Activated T-cell treated with anti-CD3 and anti-CD28 coated beads, Interleukin-2, amount 50 U/mL, for 4 hours (primary cell): ENCODE measurements around the gene PPIF. TPM values are rescaled to one million over a fixed set of nuclear protein-coding genes. Genes with fewer than 3 reads are reported as not detected.
A peak's percentile ranks its signal among the peaks of the same experiment; 100 is the strongest.

Experiments used
- ATAC-seq, 2 donors: fragments of 200-7000 bp; cut with Tn5 transposase; one replicate each; pipeline ENCODE4 v1.10.0; 2021
- DNase-seq: peaks from one replicate; pipeline ENCODE4 v3.0.0-alpha.2; 2020
- H3K27me3 Mint-ChIP-seq: one replicate; pipeline ENCODE4 v1.8.0; 2021; ENCODE audit warnings: low read depth, mixed read lengths
- H3K36me3 Mint-ChIP-seq: one replicate; pipeline ENCODE4 v1.8.0; 2022; ENCODE audit warnings: mixed read lengths; ENCODE audit not compliant: insufficient read depth
- H3K4me1 Mint-ChIP-seq: one replicate; pipeline ENCODE4 v1.8.0; 2021; ENCODE audit warnings: low read depth, mixed read lengths
- H3K4me3 Mint-ChIP-seq: one replicate; pipeline ENCODE4 v1.8.0; 2021; ENCODE audit warnings: mild to moderate bottlenecking, moderate library complexity, mixed read lengths
- H3K9me3 Mint-ChIP-seq: one replicate; pipeline ENCODE4 v1.8.0; 2021; ENCODE audit warnings: mixed read lengths
- total RNA-seq, 3 donors: library from RNA; stranded (reverse); gene quantifications; one replicate each; pipeline ENCODE4 v1.2.1, GENCODE V29; 2021

The PPIF gene
- total RNA-seq, result 100 to 1,000 TPM; 199 to 232 (median 203) TPM

GRCh38 chr10:79347226-79347893 lies at the start of gene PPIF:
PPIF (plus strand) TSS chr10:79347469; CDS start chr10:79347549, 80 bp downstream.
- ATAC-seq (peak; percentile 88 to 93), DNase-seq (peak; percentile 95)
- H3K9me3 Mint-ChIP-seq, result no peaks in the 10 kb centered on the region
- peak within 1 kb of the TSS; percentile 88 for H3K4me3 Mint-ChIP-seq
- peaks cover 17% of the 10 kb centered on the region for H3K36me3 Mint-ChIP-seq
- H3K27me3 Mint-ChIP-seq, result no peaks in the 10 kb centered on the region
- H3K4me1 Mint-ChIP-seq, result peaks cover 30% of the 10 kb centered on the region

DNA sequence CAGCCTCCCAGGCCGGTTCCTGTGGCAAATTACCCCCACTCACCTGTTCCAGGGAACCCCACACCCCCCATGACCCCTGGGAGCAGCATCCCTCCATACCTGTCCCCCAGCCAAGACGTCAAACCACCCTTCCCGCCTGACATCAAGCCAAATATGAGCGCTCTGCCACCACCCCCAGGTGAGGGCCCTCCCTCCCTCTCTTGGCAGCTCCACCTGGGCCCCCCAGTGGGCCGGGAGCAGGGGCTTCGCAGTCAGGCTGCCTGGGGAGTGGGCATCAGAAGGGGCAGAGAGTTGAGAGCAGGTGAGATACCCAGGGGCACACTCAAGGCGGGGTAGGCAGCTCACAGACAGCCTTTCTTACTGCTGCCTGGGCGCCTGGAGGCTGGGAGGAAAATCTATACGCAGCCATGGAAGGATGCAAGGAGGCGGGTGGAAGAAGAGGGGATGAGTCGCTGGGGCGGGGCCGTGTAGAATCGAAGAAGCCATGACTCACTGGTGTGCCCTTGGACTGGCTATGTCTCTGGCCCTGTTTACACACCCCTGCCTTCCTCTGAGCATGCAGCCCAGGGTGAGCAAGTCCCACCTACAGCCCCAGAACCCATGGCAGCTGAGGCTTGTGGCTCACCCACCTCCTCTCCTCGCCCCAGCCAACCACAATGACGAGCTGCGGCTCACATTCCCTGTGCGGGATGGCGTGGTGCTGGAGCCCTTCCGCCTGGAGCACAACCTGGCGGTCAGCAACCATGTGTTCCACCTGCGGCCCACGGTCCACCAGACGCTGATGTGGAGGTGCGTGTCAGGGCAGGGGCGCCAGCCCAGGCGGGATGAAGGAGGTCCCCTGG lies 48.6 kb upstream of the PPIF start:
- DNase-seq (peak; percentile 34), ATAC-seq (peak; percentile 78 to 84)
- Mint-ChIP-seq H3K4me3 (no peak overlapping the region), H3K4me1 (peaks cover 6% of the 10 kb centered on the region), H3K36me3 (peaks cover 33% of the 10 kb centered on the region), H3K27me3 (no peaks in the 10 kb centered on the region), H3K9me3 (no peaks in the 10 kb centered on the region)

DNA sequence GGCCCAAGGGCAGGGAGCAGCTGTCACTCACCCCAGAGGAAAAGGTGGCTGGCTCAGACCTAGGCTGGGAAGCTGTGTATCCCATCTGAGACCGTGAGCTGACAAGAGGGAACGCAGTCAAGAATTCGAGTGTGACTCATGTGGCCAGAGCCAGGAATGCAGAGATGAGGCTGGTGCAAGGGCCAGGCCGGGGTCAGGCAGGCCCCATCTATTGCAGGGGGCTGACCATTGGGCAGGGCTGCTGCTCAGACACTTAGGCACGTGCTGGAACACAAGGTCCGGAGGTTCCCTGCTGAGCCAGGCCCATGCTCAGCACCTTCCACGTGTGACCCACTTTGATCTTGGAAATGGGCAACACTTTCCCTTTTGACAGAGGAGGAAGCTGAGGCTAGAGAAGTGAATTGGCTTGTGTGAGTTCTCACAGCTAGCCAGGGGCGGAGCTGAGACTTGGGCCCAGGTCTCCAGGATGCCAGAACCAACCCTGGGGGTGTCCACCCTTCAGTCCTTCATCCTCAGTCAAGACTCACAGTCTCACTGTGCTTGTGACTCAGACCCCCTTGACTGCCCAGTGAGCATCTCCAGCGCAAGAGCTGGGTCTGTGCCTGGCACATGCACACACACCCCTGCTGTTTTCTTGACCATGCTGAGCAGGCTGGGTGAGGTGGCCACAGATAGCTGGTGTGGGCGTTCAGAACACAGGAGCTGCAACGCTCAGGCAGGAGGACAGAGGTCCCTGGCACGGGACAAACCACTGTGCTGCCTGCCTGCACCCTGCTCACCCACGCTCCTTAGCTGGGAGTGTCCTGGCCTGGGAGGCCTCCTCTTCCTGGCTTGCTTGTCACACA lies 47.6 kb upstream of the PPIF start:
- no peak for DNase-seq
- H3K4me3 Mint-ChIP-seq, result no peak overlapping the region
- H3K4me1 Mint-ChIP-seq, result peaks cover 2% of the 10 kb centered on the region
- H3K9me3 Mint-ChIP-seq, result no peaks in the 10 kb centered on the region
- H3K36me3 Mint-ChIP-seq, result peaks cover 35% of the 10 kb centered on the region
- no peaks in the 10 kb centered on the region for H3K27me3 Mint-ChIP-seq
- no peak for ATAC-seq

DNA sequence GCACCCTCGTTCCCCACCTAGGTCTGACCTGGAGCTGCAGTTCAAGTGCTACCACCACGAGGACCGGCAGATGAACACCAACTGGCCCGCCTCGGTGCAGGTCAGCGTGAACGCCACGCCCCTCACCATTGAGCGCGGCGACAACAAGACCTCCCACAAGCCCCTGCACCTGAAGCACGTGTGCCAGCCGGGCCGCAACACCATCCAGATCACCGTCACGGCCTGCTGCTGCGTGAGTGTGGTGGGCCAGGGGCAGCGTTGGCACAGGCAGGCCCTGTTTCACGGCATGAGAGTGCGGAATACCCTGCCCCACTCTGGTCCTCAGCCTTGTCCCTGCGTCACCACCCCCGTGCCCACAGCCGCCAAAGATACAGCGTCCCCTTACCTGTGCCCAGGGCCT lies 46.6 kb upstream of the PPIF start:
- no peak for ATAC-seq
- H3K4me3 Mint-ChIP-seq, result no peak overlapping the region
- peaks cover 33% of the 10 kb centered on the region for H3K36me3 Mint-ChIP-seq
- H3K27me3 Mint-ChIP-seq, result no peaks in the 10 kb centered on the region
- peaks cover 2% of the 10 kb centered on the region for H3K4me1 Mint-ChIP-seq
- H3K9me3 Mint-ChIP-seq, result no peaks in the 10 kb centered on the region
- no peak for DNase-seq

GRCh38 chr10:79301754-79302530 lies 45.3 kb upstream of the PPIF start:
- ATAC-seq (no peak), DNase-seq (no peak)
- peaks cover 2% of the 10 kb centered on the region for H3K4me1 Mint-ChIP-seq
- H3K36me3 Mint-ChIP-seq, result peaks cover 27% of the 10 kb centered on the region
- H3K4me3 Mint-ChIP-seq, result no peak overlapping the region
- H3K9me3 Mint-ChIP-seq, result no peaks in the 10 kb centered on the region
- no peaks in the 10 kb centered on the region for H3K27me3 Mint-ChIP-seq

DNA sequence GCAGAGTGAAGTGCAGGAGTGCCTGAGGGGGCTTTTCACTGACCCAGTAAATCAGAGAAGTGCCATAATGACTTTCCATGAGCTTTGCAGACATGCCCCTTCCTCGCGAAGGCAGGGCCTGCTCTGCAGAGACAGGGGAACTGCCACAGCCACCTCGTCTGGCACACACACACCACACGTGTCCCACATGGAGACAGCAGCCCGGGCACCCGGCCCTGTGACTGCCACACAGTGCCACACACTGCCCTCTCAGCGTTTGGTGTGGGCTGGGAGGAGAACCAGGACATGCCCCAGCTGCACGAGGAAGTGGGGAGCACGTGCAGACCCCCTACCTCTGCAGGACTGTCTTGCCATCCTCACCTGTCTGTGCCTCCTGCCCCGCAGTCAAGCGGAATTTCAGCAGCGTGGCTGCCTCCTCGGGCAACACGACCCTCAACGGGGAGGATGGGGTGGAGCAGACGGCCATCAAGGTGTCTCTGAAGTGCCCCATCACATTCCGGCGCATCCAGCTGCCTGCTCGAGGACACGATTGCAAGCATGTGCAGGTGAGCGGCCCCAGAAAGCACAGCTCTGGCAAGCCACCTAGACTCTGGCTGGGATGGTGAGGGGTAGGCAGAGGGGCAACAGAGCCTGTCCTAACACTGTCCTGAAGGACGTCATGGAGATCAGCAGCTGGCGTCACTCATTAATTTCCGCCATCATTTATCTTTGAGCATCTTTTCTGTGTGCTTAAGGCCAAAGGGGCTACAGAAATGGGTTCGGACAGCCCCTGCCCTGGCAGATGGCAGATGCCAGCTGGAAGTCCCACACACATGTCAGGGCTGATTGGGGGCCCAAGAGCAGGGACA lies 43.4 kb upstream of the PPIF start:
- Mint-ChIP-seq H3K4me3 (no peak overlapping the region), H3K9me3 (no peaks in the 10 kb centered on the region), H3K27me3 (no peaks in the 10 kb centered on the region), H3K4me1 (no peaks in the 10 kb centered on the region), H3K36me3 (peaks cover 33% of the 10 kb centered on the region)
- DNase-seq (no peak), ATAC-seq (no peak)

- H3K9me3 Mint-ChIP-seq, result no peaks in the 10 kb centered on the region
- ATAC-seq (no peak), DNase-seq (no peak)
- H3K4me3 Mint-ChIP-seq, result no peak overlapping the region
- no peaks in the 10 kb centered on the region for H3K27me3 Mint-ChIP-seq
- H3K36me3 Mint-ChIP-seq, result peaks cover 38% of the 10 kb centered on the region
- H3K4me1 Mint-ChIP-seq, result no peaks in the 10 kb centered on the region
Measured at GRCh38 chr10:79304479-79305087, 42.7 kb upstream of the PPIF start.

- no peak for ATAC-seq
- Mint-ChIP-seq H3K4me3 (no peak overlapping the region), H3K9me3 (no peaks in the 10 kb centered on the region), H3K4me1 (no peaks in the 10 kb centered on the region), H3K36me3 (peaks cover 35% of the 10 kb centered on the region), H3K27me3 (no peaks in the 10 kb centered on the region)
- DNase-seq, result no peak
Measured at GRCh38 chr10:79305515-79305914, 41.8 kb upstream of the PPIF start.

GRCh38 chr10:79305988-79306387 lies 41.3 kb upstream of the PPIF start:
- DNase-seq (no peak), ATAC-seq (no peak)
- H3K4me1 Mint-ChIP-seq, result no peaks in the 10 kb centered on the region
- H3K9me3 Mint-ChIP-seq, result no peaks in the 10 kb centered on the region
- H3K4me3 Mint-ChIP-seq, result no peak overlapping the region
- H3K27me3 Mint-ChIP-seq, result no peaks in the 10 kb centered on the region
- peaks cover 31% of the 10 kb centered on the region for H3K36me3 Mint-ChIP-seq

- Mint-ChIP-seq H3K4me1 (no peaks in the 10 kb centered on the region), H3K27me3 (no peaks in the 10 kb centered on the region), H3K9me3 (no peaks in the 10 kb centered on the region), H3K4me3 (no peak overlapping the region), H3K36me3 (peaks cover 25% of the 10 kb centered on the region)
- no peak for ATAC-seq
- no peak for DNase-seq
Measured at GRCh38 chr10:79306644-79307220, 40.5 kb upstream of the PPIF start.

DNA sequence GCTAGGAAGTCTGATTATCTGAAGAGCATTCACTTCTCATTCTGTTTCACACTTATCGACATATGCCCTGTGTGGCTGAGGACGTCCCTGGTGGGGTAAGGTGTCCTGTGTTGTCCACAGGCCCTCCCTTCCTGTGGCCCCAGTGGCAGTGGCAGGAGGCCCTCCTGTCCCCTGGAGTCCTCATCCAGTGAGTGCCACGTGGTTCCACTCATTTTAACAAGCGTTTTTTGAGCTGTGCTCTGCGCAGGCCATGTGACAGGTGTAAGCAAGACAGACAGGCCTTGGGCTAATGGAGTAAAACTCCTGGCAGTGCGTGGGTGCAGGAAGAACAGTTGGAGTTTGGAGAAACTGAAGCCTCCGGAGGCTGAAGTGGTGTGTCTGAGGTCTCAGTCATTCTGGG lies 39.3 kb upstream of the PPIF start:
- no peak for DNase-seq
- ATAC-seq, result no peak
- Mint-ChIP-seq H3K4me1 (no peaks in the 10 kb centered on the region), H3K36me3 (peaks cover 25% of the 10 kb centered on the region), H3K27me3 (no peaks in the 10 kb centered on the region), H3K9me3 (no peaks in the 10 kb centered on the region), H3K4me3 (no peak overlapping the region)

DNA sequence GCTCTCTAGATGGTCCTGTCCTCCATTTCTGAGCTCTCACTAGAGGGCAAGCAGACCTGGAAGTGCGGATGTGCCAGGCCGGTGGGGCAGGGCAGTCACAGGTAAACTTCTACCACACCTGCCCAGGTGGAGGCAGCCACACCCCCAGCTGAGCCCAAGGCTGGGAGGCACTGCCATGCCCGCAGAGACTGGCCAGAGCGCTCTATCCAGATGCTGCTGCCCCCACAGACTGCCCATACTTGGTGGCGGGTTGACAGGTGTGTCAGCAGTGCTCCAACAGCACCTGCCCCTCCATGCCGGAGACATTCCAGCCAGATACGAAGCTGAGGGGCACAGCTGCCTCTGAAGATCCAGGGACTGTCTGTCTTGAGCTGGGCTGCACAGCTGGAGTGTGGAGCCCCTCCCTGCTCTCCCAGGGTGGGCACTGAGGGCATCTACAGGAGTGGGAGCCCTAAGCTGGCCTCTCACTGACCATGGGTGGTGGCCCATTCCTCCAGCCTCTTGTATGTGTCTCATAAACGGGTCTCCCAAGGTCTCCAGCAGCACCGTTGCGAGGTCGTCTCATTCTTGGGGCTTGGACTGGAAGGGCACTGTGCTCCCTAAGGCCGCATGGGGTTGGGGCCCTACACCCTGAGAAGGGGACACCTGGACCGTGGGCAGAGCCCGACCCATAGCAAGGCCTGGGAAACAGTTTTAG lies 38.2 kb upstream of the PPIF start:
- H3K4me3 Mint-ChIP-seq, result no peak overlapping the region
- peaks cover 29% of the 10 kb centered on the region for H3K36me3 Mint-ChIP-seq
- no peaks in the 10 kb centered on the region for H3K4me1 Mint-ChIP-seq
- no peak for ATAC-seq
- H3K27me3 Mint-ChIP-seq, result no peaks in the 10 kb centered on the region
- H3K9me3 Mint-ChIP-seq, result no peaks in the 10 kb centered on the region
- DNase-seq, result no peak
